Psoas muscle (tissue), 8 donors: ENCODE results near the gene SAMSN1. TPM values are rescaled to one million over a fixed set of nuclear protein-coding genes. Genes with fewer than 3 reads are reported as not detected.

ENCODE experiments used
- ATAC-seq, 4 donors: fragments of 200-7000 bp; cut with Tn5 transposase; one replicate each; pipeline ENCODE4 v1.9.1; 2020; ENCODE audit warnings: moderate library complexity in 3 of 4, mild to moderate bottlenecking in 2 of 4
- DNase-seq, 2 donors: peaks; one replicate each; pipeline ENCODE4 v3.0.0-alpha.2; 2020
- H3K27ac ChIP-seq: fragments of 200-600 bp; one replicate; pipeline ENCODE4 v1.8.0; 2022
- H3K27me3 ChIP-seq, 3 donors: fragments of 200-600 bp in 1 of 3; one replicate each; pipeline versions ENCODE4 v1.6.1 to v1.8.0; 2013 to 2022; ENCODE audit warnings: low read length in 2 of 3, mild to moderate bottlenecking in 2 of 3, moderate library complexity in 1 of 3; ENCODE audit not compliant: insufficient read depth in 3 of 3
- H3K36me3 ChIP-seq, 2 donors: fragments of 200-600 bp in 1 of 2; one replicate each; pipeline versions ENCODE4 v1.6.1 to v1.8.0; 2013 to 2022; ENCODE audit warnings: low read depth in 1 of 2, mild to moderate bottlenecking in 1 of 2, moderate library complexity in 1 of 2; ENCODE audit not compliant: insufficient read depth in 1 of 2
- H3K4me1 ChIP-seq: fragments of 200-600 bp; one replicate; pipeline ENCODE4 v1.8.0; 2022
- H3K4me3 ChIP-seq: fragments of 200-600 bp; one replicate; pipeline ENCODE4 v1.8.0; 2022; ENCODE audit warnings: mild to moderate bottlenecking
- H3K9me3 ChIP-seq: fragments of 200-600 bp; one replicate; pipeline ENCODE4 v1.8.0; 2022
- CTCF ChIP-seq: fragments of 200-600 bp; IDR thresholded peaks from one replicate; pipeline ENCODE4 v1.8.0; 2022; ENCODE audit warnings: antibody characterized with exemption
- WGBS, 3 donors: extraction: QIAGEN DNeasy Blood & Tissue Kit; methylation state at CpG; one replicate each; pipeline versions ENCODE4 v1.1.6 to v1.1.7; 2013; 5-methylcytosine and 5-hydroxymethylcytosine counted together
- intact Hi-C, 2 donors: fragments of 100-400 bp; cut with DNase I; formaldehyde crosslinking; loops; one replicate each; pipeline versions ENCODE4 v1.11.0 to v1.14.2; 2022
- polyA plus RNA-seq, 3 donors: library from polyadenylated mRNA; stranded (reverse); fragments of 200-250 nt; gene quantifications; one replicate each; pipeline ENCODE4 v1.2.3, GENCODE V29; 2013
- total RNA-seq, 4 donors: library from RNA; stranded (reverse); fragmentation: NEBNext Ultra II Directional in 2 of 4; extraction: Animal tissue kit (Norgen Biotek cat#: 25700) in 2 of 4; gene quantifications; one replicate each; pipeline versions ENCODE4 v1.2.1 to v1.2.4, GENCODE V29; 2021 to 2023
- donor health status: healthy with polysubstance abuse.
- donor health status: DM: no; HTN: no; CAD: no; lungs with moderate emphysema.
- donor health status: Bipolar disorder and iron deficiency.
- donor health status: healthy.
- donor health status: DM: yes; HTN: yes; CAD: no.
- donor health status: DM: no; HTN: no; CAD: no.
- donor health status: DM: no; HTN: no; CAD: no.
- donor health status: DM: yes; HTN: yes; CAD: no.

SAMSN1 gene
- total and polyA plus RNA-seq, 7 donors = 0.31 to 1.8 (median 0.65) TPM

GRCh38 chr21:14569868-14570267 lies 23.8 kb upstream of the SAMSN1 start:
- H3K27ac ChIP-seq = no peak overlapping the region
- H3K27me3 ChIP-seq = no peaks in the 10 kb centered on the region
- intact Hi-C loops = no loop called here
- H3K4me3 ChIP-seq = no peak overlapping the region
- DNase-seq (no peak), ATAC-seq (no peak)
- 83 to 86% (median 85%) methylated on average over 6 of the region's 6 CpGs for WGBS, 3 donors
- no peaks in the 10 kb centered on the region for H3K4me1 ChIP-seq
- no peaks in the 10 kb centered on the region for H3K36me3 ChIP-seq
- H3K9me3 ChIP-seq = no peaks in the 10 kb centered on the region
- TF ChIP-seq CTCF = no peak

GRCh38 chr21:14569026-14569621 lies 23.0 kb upstream of the SAMSN1 start:
- H3K4me3 ChIP-seq = no peak overlapping the region
- H3K4me1 ChIP-seq = no peaks in the 10 kb centered on the region
- DNase-seq (no peak), ATAC-seq (no peak)
- intact Hi-C loops = no loop called here
- TF ChIP-seq CTCF = no peak
- no peaks in the 10 kb centered on the region for H3K27me3 ChIP-seq
- whole genome bisulfite sequencing, 3 donors = 74 to 89% (median 83%) methylated on average over 3 of the region's 3 CpGs
- no peak overlapping the region for H3K27ac ChIP-seq
- no peaks in the 10 kb centered on the region for H3K36me3 ChIP-seq
- H3K9me3 ChIP-seq = no peaks in the 10 kb centered on the region

GRCh38 chr21:14567331-14568279 lies 21.5 kb upstream of the SAMSN1 start:
- Histone ChIP-seq H3K4me1 (no peaks in the 10 kb centered on the region), H3K4me3 (no peak overlapping the region), H3K9me3 (no peaks in the 10 kb centered on the region), H3K27me3 (no peaks in the 10 kb centered on the region), H3K27ac (no peak overlapping the region), H3K36me3 (no peaks in the 10 kb centered on the region)
- WGBS, 3 donors = 66 to 72% (median 71%) methylated on average over 7 of the region's 7 CpGs
- intact Hi-C loops = no loop called here
- ATAC-seq = no peak
- DNase-seq = no peak
- TF ChIP-seq CTCF = no peak

- intact Hi-C loops = no loop called here
- Histone ChIP-seq H3K27ac (no peak overlapping the region), H3K36me3 (no peaks in the 10 kb centered on the region), H3K9me3 (no peaks in the 10 kb centered on the region), H3K4me1 (no peaks in the 10 kb centered on the region), H3K4me3 (no peak overlapping the region), H3K27me3 (no peaks in the 10 kb centered on the region)
- DNase-seq (no peak), ATAC-seq (no peak)
- no peak for TF ChIP-seq CTCF
- WGBS, 3 donors = 69 to 79% (median 70%) methylated on average over 5 of the region's 5 CpGs
Observed at GRCh38 chr21:14566894-14567293, 20.8 kb upstream of the SAMSN1 start.
